Natural killer cell treated with Interleukin-12 subunit alpha and Interleukin-12 subunit beta and Interleukin-15 and Interleukin-18, amount 100 ng/mL, for 72 hours (primary cell): ENCODE measurements around the gene TOP2A. TPM values are rescaled to one million over a fixed set of nuclear protein-coding genes. Genes with fewer than 3 reads are reported as not detected.
A peak's percentile ranks its signal among the peaks of the same experiment; 100 is the strongest.

Experiments used
- ATAC-seq, 2 donors: fragments of 150-1000 bp; cut with Tn5 transposase in 1 of 2; sonication (Bioruptor Pico), chemical (Tn5 transposase) in 1 of 2; 2 replicates each; pipeline ENCODE4 v1.10.0; 2021
- DNase-seq: peaks from one replicate; pipeline ENCODE4 v3.0.0; 2022; ENCODE audit warnings: low spot score
- H3K27ac Mint-ChIP-seq, 2 donors: 1 replicate in 1 of 2; 2 replicates in 1 of 2; pipeline ENCODE4 v1.8.0; 2022; ENCODE audit warnings: mixed read lengths in 2 of 2, mild to moderate bottlenecking in 1 of 2, moderate library complexity in 1 of 2
- H3K27me3 Mint-ChIP-seq, 2 donors: 1 replicate in 1 of 2; 2 replicates in 1 of 2; pipeline ENCODE4 v1.8.0; 2022; ENCODE audit warnings: mixed read lengths in 2 of 2
- H3K36me3 Mint-ChIP-seq: one replicate; pipeline ENCODE4 v1.8.0; 2022; ENCODE audit warnings: mixed read lengths
- H3K4me1 Mint-ChIP-seq, 2 donors: 1 replicate in 1 of 2; 2 replicates in 1 of 2; pipeline ENCODE4 v1.8.0; 2022; ENCODE audit warnings: low read depth in 2 of 2, mixed read lengths in 2 of 2, mild to moderate bottlenecking in 1 of 2
- H3K4me3 Mint-ChIP-seq: one replicate; pipeline ENCODE4 v1.8.0; 2022; ENCODE audit warnings: mixed read lengths
- H3K9me3 Mint-ChIP-seq: 2 replicates; pipeline ENCODE4 v1.8.0; 2022; ENCODE audit warnings: mixed read lengths
- total RNA-seq, 2 donors: library from RNA; stranded (reverse); gene quantifications; one replicate each; pipeline ENCODE4 v1.2.3, GENCODE V29; 2022

TOP2A gene
- total RNA-seq, 2 donors from 2014 or later: 96.7 to 116 TPM

DNA sequence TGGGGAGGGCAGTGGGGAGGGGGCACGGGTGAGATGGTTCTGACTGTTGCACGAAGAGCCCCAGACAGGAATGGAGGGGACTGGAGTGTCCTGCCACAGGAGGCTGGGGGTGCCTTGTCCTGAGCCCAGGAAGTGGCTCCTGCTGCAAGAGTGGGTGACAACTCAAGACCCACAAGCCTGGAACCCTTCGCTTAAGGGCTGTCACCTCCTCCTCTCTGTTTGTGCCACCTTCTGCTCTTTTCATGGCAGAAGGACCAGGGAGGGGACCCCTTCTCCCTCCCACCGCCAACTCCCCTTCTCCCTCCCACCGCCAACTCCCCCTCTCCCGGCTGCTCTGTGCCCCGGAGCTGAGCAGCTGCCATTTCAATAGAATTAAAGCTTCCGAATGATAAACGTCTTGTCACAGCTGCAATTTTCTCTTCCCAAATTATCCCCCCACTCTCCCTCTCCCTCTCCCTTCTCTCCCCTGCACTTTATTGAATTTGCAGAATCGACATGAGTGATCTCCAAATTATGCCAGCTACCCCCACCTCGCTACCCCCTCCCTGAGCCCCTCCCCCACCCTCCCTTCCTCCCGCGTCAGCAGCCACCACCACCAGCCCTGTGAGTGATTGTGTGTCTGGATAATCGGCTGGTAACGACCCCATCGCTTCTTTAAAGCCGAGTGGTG is 66.9 kb downstream of the TOP2A start:
- H3K4me3 Mint-ChIP-seq: no peak overlapping the region
- DNase-seq: no peak
- H3K9me3 Mint-ChIP-seq: no peaks in the 10 kb centered on the region
- no peak for ATAC-seq
- no peaks in the 10 kb centered on the region for H3K36me3 Mint-ChIP-seq
- H3K4me1 Mint-ChIP-seq: peaks cover 32 to 48% of the 10 kb centered on the region in 2 donors
- H3K27me3 Mint-ChIP-seq: no peaks in the 10 kb centered on the region
- H3K27ac Mint-ChIP-seq: no peak overlapping the region

- no peaks in the 10 kb centered on the region for H3K27me3 Mint-ChIP-seq
Observed at GRCh38 chr17:40349895-40350688, 67.6 kb downstream of the TOP2A start.

DNA sequence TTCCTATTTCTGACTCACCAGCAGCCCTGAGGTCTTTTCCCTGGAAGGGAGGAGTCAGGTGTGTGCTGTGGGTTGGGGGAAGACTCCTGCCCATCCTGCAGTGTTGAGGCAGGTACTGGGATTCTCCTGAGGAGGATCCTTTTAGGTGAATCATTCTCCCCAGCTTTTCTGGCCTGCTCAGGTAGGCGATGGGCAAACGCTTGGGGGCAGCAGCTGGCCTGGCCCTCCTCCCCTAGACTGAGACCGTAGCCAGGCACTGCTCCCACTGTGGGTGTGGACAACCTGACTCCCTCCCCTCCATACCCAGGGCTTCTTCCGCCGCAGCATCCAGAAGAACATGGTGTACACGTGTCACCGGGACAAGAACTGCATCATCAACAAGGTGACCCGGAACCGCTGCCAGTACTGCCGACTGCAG is 68.2 kb downstream of the TOP2A start:
- peak overlapping the region; percentile 49 to 64 for H3K27ac Mint-ChIP-seq
- peak overlapping the region; percentile 21 for H3K4me3 Mint-ChIP-seq
- no peaks in the 10 kb centered on the region for H3K27me3 Mint-ChIP-seq
- DNase-seq (no peak), ATAC-seq (no peak)
- peaks cover 36 to 58% of the 10 kb centered on the region in 2 donors for H3K4me1 Mint-ChIP-seq
- no peaks in the 10 kb centered on the region for H3K36me3 Mint-ChIP-seq
- H3K9me3 Mint-ChIP-seq: no peaks in the 10 kb centered on the region

More at GRCh38 chr17:40349895-40350688, 67.6 kb downstream of the TOP2A start:
- DNase-seq: no peak
- no peaks in the 10 kb centered on the region for H3K9me3 Mint-ChIP-seq
- H3K27ac Mint-ChIP-seq: peak overlapping the region; percentile 49 to 64
- no peak overlapping the region for H3K4me3 Mint-ChIP-seq
- H3K36me3 Mint-ChIP-seq: no peaks in the 10 kb centered on the region
- no peak for ATAC-seq
- H3K4me1 Mint-ChIP-seq: peaks cover 32 to 54% of the 10 kb centered on the region in 2 donors

DNA sequence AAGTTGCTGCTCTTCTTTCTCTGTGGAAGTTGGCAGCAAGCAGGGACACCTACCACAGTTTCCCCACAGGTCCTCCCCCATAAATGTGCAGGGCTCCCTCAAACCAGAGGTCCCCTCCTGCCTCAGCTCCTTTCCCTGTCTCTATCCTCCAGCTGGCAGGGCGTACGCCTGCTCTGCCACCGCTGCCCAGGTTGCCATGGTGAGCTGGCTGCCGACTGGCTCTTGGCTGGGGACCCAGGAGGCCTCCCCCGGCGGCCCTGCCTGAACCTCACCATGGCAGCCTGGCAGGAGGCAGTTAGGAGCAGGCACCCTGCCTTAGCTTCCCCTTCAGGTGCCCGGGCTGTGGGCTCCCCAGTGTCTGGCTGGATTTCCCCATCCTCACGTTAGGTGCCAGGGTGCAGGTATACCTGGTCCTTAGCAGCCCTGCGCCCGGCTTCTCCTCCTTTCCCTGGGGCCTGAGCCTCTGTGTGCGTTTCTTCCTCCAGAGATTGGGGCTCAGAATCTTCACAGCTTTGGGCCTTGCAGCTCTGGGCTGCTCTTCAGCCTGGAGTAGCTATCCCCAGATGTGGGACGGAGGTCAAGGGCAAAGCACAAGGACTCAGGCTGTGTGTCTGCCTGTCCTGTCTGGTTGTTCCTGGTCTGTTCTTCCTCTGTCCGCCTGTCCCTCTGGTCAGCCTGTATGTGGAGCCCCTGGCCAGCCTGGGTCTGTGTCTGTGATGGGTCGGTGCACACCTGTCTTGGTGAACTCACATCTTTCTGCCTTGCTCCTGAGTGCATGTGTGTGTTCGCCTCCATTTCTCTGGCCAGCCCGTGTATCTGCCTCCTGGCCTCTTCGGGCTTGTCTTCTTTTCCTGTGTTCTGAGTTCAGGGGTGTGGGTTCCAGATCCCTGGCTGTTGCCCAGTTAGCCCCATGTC is 68.9 kb downstream of the TOP2A start:
- Mint-ChIP-seq H3K27ac (peak overlapping the region; percentile 49 to 64), H3K4me1 (peaks cover 39 to 64% of the 10 kb centered on the region in 2 donors), H3K36me3 (no peaks in the 10 kb centered on the region), H3K27me3 (no peaks in the 10 kb centered on the region), H3K9me3 (no peaks in the 10 kb centered on the region), H3K4me3 (peak overlapping the region; percentile 21)
- ATAC-seq: no peak
- DNase-seq: no peak

GRCh38 chr17:40348136-40348504 is 69.6 kb downstream of the TOP2A start:
- no peaks in the 10 kb centered on the region for H3K36me3 Mint-ChIP-seq
- no peaks in the 10 kb centered on the region for H3K9me3 Mint-ChIP-seq
- ATAC-seq: no peak
- peak overlapping the region; percentile 41 to 64 for H3K27ac Mint-ChIP-seq
- no peaks in the 10 kb centered on the region for H3K27me3 Mint-ChIP-seq
- H3K4me1 Mint-ChIP-seq: peaks cover 40 to 69% of the 10 kb centered on the region in 2 donors
- no peak overlapping the region for H3K4me3 Mint-ChIP-seq
- DNase-seq: no peak

- H3K4me3 Mint-ChIP-seq: peak overlapping the region; percentile 21
- H3K4me1 Mint-ChIP-seq: peaks cover 39 to 68% of the 10 kb centered on the region in 2 donors
- peak overlapping the region; percentile 41 to 64 for H3K27ac Mint-ChIP-seq
- no peak for DNase-seq
- H3K36me3 Mint-ChIP-seq: no peaks in the 10 kb centered on the region
- no peak for ATAC-seq
- no peaks in the 10 kb centered on the region for H3K27me3 Mint-ChIP-seq
- no peaks in the 10 kb centered on the region for H3K9me3 Mint-ChIP-seq
Observed at GRCh38 chr17:40347319-40348135, 70.2 kb downstream of the TOP2A start.

DNA sequence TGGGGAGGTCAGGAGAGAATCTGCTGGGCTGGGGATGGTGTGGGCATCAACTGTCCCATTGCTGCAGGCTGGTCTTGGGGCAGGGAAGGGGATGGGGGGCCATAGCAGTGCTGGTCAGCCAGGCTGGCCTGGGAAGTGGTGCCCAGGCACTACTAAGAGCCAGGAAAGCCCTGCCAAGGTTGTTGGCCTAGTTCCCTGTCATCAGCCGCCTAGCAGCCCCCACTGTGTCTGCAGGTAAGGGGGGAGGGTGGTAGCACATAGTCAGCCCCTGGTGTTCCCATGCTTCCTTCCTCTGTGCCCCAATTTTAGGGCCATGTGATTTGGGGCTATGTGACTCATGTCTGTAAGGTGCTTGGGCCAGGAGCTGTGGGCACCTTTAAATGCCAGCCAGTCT is 70.9 kb downstream of the TOP2A start:
- no peak for ATAC-seq
- H3K27me3 Mint-ChIP-seq: no peaks in the 10 kb centered on the region
- no peaks in the 10 kb centered on the region for H3K36me3 Mint-ChIP-seq
- H3K27ac Mint-ChIP-seq: peak overlapping the region; percentile 41 to 64
- no peak for DNase-seq
- peaks cover 33 to 64% of the 10 kb centered on the region in 2 donors for H3K4me1 Mint-ChIP-seq
- H3K9me3 Mint-ChIP-seq: no peaks in the 10 kb centered on the region
- H3K4me3 Mint-ChIP-seq: peak overlapping the region; percentile 21

- peak overlapping the region; percentile 64 to 69 for H3K27ac Mint-ChIP-seq
- no peaks in the 10 kb centered on the region for H3K9me3 Mint-ChIP-seq
- no peak for ATAC-seq
- H3K4me1 Mint-ChIP-seq: peaks cover 35 to 65% of the 10 kb centered on the region in 2 donors
- no peaks in the 10 kb centered on the region for H3K27me3 Mint-ChIP-seq
- no peak for DNase-seq
- no peaks in the 10 kb centered on the region for H3K36me3 Mint-ChIP-seq
- peak overlapping the region; percentile 21 for H3K4me3 Mint-ChIP-seq
Observed at GRCh38 chr17:40345994-40346764, 71.5 kb downstream of the TOP2A start.

DNA sequence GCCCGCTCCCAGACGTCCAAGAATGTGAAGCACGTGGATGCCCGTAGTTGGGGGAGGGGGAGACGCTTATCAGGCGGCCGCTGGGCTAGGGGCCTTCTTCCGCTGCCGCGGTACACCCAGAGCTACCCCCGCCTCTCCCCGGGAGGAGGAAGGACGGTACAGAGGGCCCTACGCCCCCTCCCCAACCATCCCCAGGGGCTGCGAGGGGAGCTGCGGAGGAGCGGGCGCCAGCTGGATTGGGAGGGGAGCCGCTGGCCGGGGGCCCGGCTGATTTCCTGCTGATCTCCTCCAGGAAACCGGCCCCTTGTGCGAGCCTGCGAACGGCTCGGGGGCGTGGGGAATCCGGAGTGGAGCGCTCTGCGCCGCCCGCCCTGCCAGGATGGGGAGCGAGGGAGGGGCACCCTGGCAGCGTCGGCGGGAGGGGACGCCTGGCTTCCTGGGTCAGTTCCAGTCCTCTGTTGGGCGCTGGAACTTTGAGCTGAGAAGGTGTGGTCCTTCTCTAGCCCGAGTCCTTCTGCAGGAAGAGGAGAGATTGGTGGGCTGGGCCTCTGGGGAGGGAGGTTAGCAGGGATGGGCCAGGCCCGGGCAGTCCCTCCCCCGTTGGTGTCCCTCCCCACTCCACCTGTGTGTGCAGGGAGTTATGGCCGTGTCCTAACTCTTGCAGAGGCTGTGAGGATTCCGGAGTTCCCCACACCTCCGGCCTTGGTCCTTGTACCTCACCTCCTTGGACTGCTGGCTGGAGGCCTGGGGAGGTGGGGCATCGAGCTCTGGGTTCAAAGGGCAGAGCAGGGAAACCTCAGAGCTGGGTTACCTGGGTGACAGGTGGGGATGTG is 72.3 kb downstream of the TOP2A start:
- DNase-seq (no peak), ATAC-seq (no peak)
- no peaks in the 10 kb centered on the region for H3K9me3 Mint-ChIP-seq
- no peaks in the 10 kb centered on the region for H3K27me3 Mint-ChIP-seq
- H3K4me1 Mint-ChIP-seq: peaks cover 41 to 70% of the 10 kb centered on the region in 2 donors
- peak overlapping the region; percentile 69 to 81 for H3K27ac Mint-ChIP-seq
- H3K36me3 Mint-ChIP-seq: no peaks in the 10 kb centered on the region
- H3K4me3 Mint-ChIP-seq: peak overlapping the region; percentile 69

DNA sequence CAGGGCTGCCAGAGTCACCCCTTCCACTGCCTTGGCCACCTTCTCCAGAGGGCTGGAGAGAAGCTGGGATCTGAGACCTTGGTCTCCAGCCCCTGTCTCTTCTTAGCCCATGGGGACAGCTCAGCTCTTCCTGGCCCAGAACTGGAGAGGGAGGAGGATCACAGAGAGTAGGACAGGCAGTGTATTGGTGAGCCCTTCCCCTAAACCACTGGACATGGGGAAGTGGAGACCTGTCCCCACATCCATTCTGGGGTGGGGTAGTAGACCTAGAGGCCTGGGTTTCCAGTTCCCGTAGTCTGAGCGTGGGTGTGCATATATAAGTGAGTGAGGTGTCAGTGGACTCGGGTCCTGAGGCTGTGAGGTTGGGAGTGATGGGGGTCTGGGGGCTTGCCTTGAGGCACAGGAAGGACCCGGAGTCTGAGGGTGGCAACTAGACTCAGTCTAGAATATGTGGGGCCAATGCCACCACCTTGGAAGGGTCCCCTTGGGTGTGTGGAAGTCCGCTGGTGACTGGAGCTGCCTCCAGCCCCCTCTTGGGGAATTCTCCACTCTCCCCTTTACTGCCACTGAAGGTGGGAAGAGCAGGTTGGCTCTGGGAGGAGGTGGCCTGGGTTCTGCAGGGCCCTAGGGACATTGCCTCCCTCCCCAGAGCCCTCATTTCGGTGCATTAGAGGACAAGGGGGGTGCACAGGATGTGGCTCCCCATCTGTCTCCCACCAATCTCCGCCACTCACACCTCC is 73.1 kb downstream of the TOP2A start:
- ATAC-seq (no peak), DNase-seq (no peak)
- H3K27me3 Mint-ChIP-seq: no peaks in the 10 kb centered on the region
- peaks cover 45 to 68% of the 10 kb centered on the region in 2 donors for H3K4me1 Mint-ChIP-seq
- no peaks in the 10 kb centered on the region for H3K36me3 Mint-ChIP-seq
- H3K27ac Mint-ChIP-seq: peak overlapping the region; percentile 69 to 81
- no peaks in the 10 kb centered on the region for H3K9me3 Mint-ChIP-seq
- H3K4me3 Mint-ChIP-seq: peak overlapping the region; percentile 69
